HG03064 (cell line): ENCODE measurements around the gene WAC.
"Not testable (repeated sequence)": the region's sequence is repeated elsewhere in the genome, so short reads cannot be mapped to it uniquely, and the experiment has no call there.

Source experiments
- ATAC-seq: cut with Tn5 transposase; IDR thresholded peaks from one replicate; pipeline ENCODE4 v1.9.1; 2021; ENCODE audit warnings: low read depth; ENCODE audit not compliant: unreplicated experiment

Gene WAC, protein sequence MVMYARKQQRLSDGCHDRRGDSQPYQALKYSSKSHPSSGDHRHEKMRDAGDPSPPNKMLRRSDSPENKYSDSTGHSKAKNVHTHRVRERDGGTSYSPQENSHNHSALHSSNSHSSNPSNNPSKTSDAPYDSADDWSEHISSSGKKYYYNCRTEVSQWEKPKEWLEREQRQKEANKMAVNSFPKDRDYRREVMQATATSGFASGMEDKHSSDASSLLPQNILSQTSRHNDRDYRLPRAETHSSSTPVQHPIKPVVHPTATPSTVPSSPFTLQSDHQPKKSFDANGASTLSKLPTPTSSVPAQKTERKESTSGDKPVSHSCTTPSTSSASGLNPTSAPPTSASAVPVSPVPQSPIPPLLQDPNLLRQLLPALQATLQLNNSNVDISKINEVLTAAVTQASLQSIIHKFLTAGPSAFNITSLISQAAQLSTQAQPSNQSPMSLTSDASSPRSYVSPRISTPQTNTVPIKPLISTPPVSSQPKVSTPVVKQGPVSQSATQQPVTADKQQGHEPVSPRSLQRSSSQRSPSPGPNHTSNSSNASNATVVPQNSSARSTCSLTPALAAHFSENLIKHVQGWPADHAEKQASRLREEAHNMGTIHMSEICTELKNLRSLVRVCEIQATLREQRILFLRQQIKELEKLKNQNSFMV

GRCh38 chr10:28532337-28533185, at the start of gene WAC:
Gene WAC (plus strand): TSS chr10:28533118. CDS start chr10:28533580, 462 bp downstream.
- ATAC-seq = peak; percentile 78

GRCh38 chr10:28489206-28489605, 43.7 kb upstream of the WAC start:
- ATAC-seq = no peak

DNA sequence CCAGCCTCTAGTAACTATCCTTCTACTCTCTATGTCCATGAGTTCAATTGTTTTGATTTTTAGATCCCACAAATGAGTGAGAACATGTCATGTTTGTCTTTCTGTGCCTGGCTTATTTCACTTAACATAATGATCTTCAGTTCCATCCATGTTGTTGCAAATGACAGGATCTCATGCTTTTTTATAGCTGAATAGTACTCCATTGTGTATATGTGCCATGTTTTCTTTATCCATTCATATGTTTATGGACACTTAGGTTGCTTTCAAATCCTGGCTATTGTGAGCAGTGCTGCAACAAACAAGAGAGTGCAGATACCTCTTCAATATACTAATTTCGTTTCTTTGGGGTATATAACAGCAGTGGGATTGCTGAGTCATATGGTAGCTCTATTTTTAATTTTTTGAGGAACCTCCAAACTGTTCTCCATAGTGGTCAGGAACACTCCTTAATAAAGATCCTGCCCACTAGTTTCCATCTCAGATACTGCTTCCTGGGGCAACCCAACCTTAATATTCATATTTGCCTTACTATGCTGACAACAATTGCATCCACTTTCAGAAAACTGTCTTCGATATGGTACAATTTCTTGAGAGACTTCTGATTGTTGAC, 42.6 kb upstream of the WAC start:
- ATAC-seq = not testable (repeated sequence)

DNA sequence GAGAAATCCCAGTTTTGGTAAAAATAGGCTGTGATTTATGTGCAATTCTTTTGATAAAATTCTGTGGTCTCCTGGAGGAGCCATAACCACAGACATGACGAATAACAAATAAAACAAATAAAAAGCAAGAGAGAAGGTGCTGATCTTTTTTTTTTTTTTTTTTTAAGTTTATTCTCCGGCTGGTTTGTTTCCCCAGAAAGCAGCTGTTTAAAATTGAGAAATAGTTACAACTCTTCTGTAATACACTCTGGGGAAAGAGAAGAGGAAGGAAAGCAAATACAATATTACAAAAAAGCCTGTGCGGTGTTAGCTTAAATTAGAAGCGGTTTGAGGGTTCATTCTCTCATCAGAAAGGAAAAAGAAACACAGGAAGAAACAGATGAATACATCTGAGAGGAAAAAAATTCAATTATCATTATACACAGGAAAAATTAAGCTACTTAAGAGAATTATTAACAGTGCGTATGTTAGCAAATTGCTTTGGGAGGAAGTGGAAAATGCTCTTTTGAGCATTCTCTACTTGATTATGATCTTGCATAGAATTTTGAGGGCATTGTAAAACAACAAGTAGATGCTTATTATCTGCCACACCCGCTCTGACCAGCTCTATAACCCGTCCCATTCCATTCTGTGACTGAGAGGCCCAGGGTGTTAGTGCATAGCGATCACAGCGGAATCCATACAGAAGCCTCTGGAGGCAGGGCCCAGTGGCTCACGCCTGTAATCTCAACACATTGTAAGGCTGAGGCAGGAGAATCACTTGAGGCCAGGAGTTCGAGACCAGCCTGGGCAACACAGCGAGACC, 40.6 kb upstream of the WAC start:
- no peak for ATAC-seq

DNA sequence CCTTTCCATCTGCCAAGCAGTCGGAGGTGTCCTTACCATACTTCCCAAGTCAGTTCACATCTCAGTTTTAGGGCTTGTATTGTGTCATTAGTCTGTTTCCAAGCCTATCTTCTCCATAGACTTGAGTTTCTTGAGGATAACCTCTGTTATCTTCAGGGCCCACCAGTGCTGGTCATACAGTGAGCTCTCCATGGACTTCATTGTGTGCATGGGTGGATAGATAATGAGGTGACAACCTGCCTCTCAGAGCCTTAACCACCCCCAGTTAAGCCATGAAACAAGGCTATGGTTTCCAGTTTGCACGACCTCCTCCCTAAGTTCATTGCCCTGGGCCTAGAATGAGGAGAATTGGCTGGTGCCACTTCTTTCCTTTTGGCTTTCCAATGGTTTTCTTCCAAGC, 38.5 kb upstream of the WAC start:
- no peak for ATAC-seq

GRCh38 chr10:28495084-28495483, 37.8 kb upstream of the WAC start:
- no peak for ATAC-seq

DNA sequence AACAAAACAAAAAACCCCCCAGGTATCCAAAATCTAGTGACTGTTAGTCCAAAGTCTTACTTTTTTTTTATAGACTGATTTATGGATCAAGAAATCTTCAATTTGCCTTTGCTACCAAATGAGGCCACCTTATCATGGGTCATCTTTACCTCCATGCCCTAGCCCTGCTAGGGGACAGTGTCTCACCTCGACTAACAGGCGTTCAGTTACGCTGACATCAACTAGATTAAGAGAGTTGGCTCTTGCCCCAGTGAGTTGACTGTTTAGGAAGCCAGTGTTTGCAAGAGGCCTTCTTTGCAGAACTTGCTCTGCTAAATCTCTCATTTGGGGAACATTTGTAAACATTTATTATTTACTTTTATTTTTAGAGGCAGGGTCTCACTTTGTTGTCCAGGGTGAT, 36.9 kb upstream of the WAC start:
- no peak for ATAC-seq

- no peak for ATAC-seq
These were observed 36.4 kb upstream of the WAC start for GRCh38 chr10:28496481-28496961.

GRCh38 chr10:28497313-28498126, 35.4 kb upstream of the WAC start:
- no peak for ATAC-seq

- not testable (repeated sequence) for ATAC-seq
These were observed 32.7 kb upstream of the WAC start for GRCh38 chr10:28500203-28500602.

- no peak for ATAC-seq
These were observed 29.8 kb upstream of the WAC start for GRCh38 chr10:28503114-28503513.

DNA sequence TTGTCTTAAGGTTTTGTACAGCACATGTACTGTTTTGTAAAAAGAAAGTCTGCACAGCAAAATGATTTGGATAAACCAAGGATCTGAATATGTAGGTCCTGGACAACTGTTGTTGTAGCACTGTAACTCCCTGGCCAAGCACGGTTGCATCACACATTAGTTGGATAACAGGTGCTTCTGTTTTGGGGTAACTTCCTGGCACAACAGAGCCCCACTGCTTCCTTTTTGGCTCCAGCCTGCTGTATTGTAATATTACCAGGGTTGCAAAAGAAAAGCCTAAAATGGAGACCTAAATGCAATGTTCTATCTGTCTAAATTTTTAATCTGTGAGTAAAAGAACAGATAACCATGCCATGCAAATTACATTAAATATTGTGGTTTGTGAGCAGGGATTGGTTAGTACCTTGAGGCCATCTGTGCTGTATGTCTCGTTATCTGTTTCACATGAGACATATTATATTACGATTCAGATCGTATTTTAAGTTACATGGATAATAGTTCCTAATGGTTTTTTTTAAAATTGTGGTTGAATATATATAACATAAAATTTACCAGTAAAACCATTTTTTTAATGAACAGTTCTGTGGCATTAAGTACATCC, 27.5 kb upstream of the WAC start:
- no peak for ATAC-seq

DNA sequence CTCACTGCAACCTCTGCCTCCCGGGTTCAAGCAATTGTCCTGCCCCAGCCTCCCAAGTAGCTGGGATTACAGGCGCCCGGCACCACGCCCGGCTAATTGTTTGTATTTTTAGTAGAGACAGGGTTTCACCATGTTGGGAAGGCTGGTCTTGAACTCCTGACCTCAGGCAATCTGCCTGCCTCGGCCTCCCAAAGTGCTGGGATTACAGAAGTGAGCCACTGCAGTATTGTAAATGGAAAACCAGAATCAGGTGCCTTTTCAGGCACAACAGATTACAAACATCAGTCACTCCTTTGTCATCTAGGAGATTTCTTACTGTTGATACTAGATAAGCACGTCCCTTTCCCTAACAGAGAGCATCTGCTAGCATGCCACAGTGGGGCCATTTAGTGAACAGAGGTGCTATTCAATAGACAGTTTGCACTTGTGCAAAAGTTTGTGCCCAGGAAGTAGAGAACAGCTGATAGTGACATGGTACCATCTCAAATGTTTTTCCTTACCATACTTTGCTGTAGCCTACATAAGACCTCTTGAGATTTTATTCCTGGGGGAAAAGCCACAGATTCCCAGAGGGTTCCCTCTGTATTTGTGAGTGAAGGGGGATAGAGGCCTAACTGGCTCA, 24.5 kb upstream of the WAC start:
- ATAC-seq = no peak

DNA sequence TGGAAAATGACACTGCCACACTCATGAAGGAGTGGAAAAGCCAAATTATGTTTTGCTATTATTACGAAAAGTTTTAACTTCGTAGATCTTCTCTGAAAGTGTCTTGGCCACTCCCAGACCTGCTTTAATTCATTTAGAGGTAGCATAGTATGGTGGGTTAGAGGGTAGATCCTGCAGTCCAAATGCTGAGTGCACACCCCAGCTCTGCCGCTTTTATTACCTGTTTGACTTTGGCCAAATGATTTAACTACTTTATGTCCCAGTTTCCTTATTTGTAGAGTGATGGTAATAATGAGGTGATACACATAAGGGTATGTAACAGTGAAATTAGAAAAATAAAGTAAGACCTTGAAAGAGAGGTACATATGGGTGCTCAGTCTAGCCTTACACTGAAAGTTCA, 23.6 kb upstream of the WAC start:
- ATAC-seq = no peak

DNA sequence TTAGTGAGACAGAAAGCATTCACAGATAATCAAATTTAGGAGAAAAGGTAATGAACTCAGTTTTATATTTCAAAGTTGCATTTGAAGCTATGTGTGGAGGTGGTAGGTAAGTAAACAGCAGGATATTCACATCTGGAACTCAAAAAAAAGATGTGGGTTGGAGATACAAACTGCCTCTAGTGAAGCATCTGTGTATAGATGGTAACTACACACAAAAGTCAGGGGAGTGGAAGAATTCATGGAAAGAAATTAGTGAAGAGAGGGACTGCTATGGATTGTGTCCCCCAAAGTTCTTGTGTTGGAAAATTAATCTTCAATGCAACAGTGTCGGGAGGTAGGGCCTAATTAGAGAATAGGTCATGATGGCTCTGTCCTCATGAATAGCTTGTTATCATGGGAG, 18.3 kb upstream of the WAC start:
- no peak for ATAC-seq

DNA sequence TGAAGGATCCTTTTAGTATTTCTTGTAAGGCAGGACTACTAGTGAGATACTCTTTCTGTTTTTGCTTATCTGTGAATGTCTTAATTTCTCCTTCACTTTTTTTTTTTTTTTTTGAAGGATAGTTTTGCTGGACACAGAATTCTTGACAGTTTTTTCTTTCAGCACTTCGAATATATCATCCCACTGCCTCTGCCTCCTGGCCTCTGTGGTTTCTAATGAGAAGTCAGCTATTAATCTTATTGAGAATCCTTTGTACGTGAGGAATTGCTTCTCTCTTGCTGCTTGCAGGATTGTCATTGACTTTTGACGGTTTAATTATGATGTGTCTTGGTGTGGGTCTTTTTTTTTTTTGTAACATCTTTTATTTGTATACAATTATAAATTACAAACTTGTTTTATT, 12.6 kb upstream of the WAC start:
- ATAC-seq = no peak

- ATAC-seq = not testable (repeated sequence)
These were observed 12.1 kb upstream of the WAC start for GRCh38 chr10:28520828-28521227.

- ATAC-seq = not testable (repeated sequence)
These were observed 11.0 kb upstream of the WAC start for GRCh38 chr10:28521961-28522360.
